Right cardiac atrium (tissue), 5 donors: ENCODE measurements around the gene BCL2L2. TPM values are rescaled to one million over a fixed set of nuclear protein-coding genes. Genes with fewer than 3 reads are reported as not detected.
"Not testable (repeated sequence)": the region's sequence is repeated elsewhere in the genome, so short reads cannot be mapped to it uniquely, and the experiment has no call there.

ENCODE experiments used
- ATAC-seq, 2 donors: fragments of 200-7000 bp; cut with Tn5 transposase; one replicate each; pipeline versions ENCODE4 v1.8.0 to v1.9.1; 2020; ENCODE audit warnings: moderate library complexity in 2 of 2, mild to moderate bottlenecking in 1 of 2
- DNase-seq, 3 donors: peaks; one replicate each; pipeline ENCODE4 v3.0.0-alpha.2; 2020
- H3K27ac ChIP-seq: one replicate; pipeline ENCODE4 v1.5.1; 2013; ENCODE audit warnings: mild to moderate bottlenecking, low read length, control low read depth, moderate library complexity
- H3K27me3 ChIP-seq: one replicate; pipeline ENCODE4 v1.6.1; 2013; ENCODE audit not compliant: control insufficient read depth, insufficient read depth
- H3K4me1 ChIP-seq: one replicate; pipeline ENCODE4 v1.6.1; 2013; ENCODE audit warnings: low read length; ENCODE audit not compliant: control insufficient read depth, insufficient read depth
- H3K4me3 ChIP-seq: one replicate; pipeline ENCODE4 v1.5.1; 2013; ENCODE audit warnings: low read length, control low read depth
- H3K9me3 ChIP-seq: one replicate; pipeline ENCODE4 v1.6.1; 2013; ENCODE audit warnings: low read length; ENCODE audit not compliant: control insufficient read depth
- WGBS: extraction: QIAGEN DNeasy Blood & Tissue Kit; methylation state at CpG from one replicate; pipeline ENCODE4 v1.1.7; 2013; 5-methylcytosine and 5-hydroxymethylcytosine counted together
- intact Hi-C, 4 donors: fragments of 100-400 bp; cut with DNase I; formaldehyde crosslinking; loops; one replicate each; pipeline versions ENCODE4 v1.11.0 to v1.14.0; 2022 to 2023
- long read RNA-seq, 4 donors: library from polyadenylated mRNA; unstranded; transcript quantifications; one replicate each; pipeline ENCODE4 v2.0.0, GENCODE V29; 2020 to 2021
- polyA plus RNA-seq: library from polyadenylated mRNA; stranded (reverse); fragments of 200-250 nt; gene quantifications from one replicate; pipeline ENCODE4 v1.2.3, GENCODE V29; 2013
- total RNA-seq, 4 donors: library from RNA; stranded (reverse); fragmentation: NEBNext Ultra II Directional; extraction: Animal tissue kit (Norgen Biotek cat#: 25700); gene quantifications; one replicate each; pipeline ENCODE4 v1.2.1, GENCODE V29; 2021
- donor health status: healthy with polysubstance abuse.
- donor health status: DM: no; HTN: yes; CAD: no.
- donor health status: DM: no; HTN: no; CAD: no.
- donor health status: DM: no; HTN: yes; CAD: no; lungs with severe emphysema.
- donor health status: DM: yes; HTN: yes; CAD: no.

BCL2L2 gene
- total RNA-seq (10 to 100 TPM; 40.4 to 51.9 (median 48.8) TPM), polyA plus RNA-seq (38.1 TPM)
- long read RNA-seq, donor 1, partial matches to known transcripts = 0 of 5 reads
- long read RNA-seq, donor 1, other reads (novel, unspliced or antisense) = 2 of 5 reads
- long read RNA-seq, donor 2, transcript BCL2L2-201 (4 exons, 3,605 nt) = major isoform, 17 of 22 reads
- long read RNA-seq, donor 2, partial matches to known transcripts = 0 of 22 reads
- long read RNA-seq, donor 2, other reads (novel, unspliced or antisense) = 1 of 22 reads
- long read RNA-seq, donor 3, transcript BCL2L2-201 (4 exons, 3,605 nt) = major isoform, 29 of 37 reads
- long read RNA-seq, donor 3, partial matches to known transcripts = 6 of 37 reads
- long read RNA-seq, donor 3, other reads (novel, unspliced or antisense) = 2 of 37 reads
- long read RNA-seq, donor 4, transcript BCL2L2-201 (4 exons, 3,605 nt) = major isoform, 20 of 23 reads
- long read RNA-seq, donor 4, partial matches to known transcripts = 1 of 23 reads
- long read RNA-seq, donor 4, other reads (novel, unspliced or antisense) = 2 of 23 reads

GRCh38 chr14:23306412-23307145 is at the start of gene BCL2L2:
Gene BCL2L2 (plus strand): TSS chr14:23306833. CDS start chr14:23307768, 935 bp downstream.
- peak within 1 kb of the TSS; percentile 79 for H3K4me3 ChIP-seq
- H3K27me3 ChIP-seq = no peaks in the 10 kb centered on the region
- H3K9me3 ChIP-seq = no peaks in the 10 kb centered on the region
- H3K27ac ChIP-seq = peak within 1 kb of the TSS; percentile 95
- peaks cover 6% of the 10 kb centered on the region for H3K4me1 ChIP-seq
- WGBS = under 1% methylated on average over 24 of the region's 24 CpGs
- DNase-seq = peak; percentile 94 to 98 (median 97)
- ATAC-seq = peak; percentile 79
- intact Hi-C loops = no loop called here

GRCh38 chr14:23258256-23258655 is 48.4 kb upstream of the BCL2L2 start:
- no peak for ATAC-seq
- Histone ChIP-seq H3K9me3 (no peaks in the 10 kb centered on the region), H3K27ac (no peak overlapping the region), H3K27me3 (no peaks in the 10 kb centered on the region), H3K4me3 (no peak overlapping the region), H3K4me1 (no peaks in the 10 kb centered on the region)
- intact Hi-C loops = no loop called here
- no peak for DNase-seq
- WGBS = 87% methylated on average over 5 of the region's 5 CpGs

GRCh38 chr14:23259426-23259825 is 47.2 kb upstream of the BCL2L2 start:
- ATAC-seq (peak in 1 of 2 donors; percentile 81), DNase-seq (no peak)
- Histone ChIP-seq H3K27ac (no peak overlapping the region), H3K4me1 (no peaks in the 10 kb centered on the region), H3K27me3 (no peaks in the 10 kb centered on the region), H3K4me3 (no peak overlapping the region), H3K9me3 (no peaks in the 10 kb centered on the region)
- intact Hi-C loops = no loop called here

GRCh38 chr14:23260849-23261248 is 45.8 kb upstream of the BCL2L2 start:
- ATAC-seq, H3K4me1 ChIP-seq, DNase-seq, intact Hi-C loops, H3K4me3 ChIP-seq, H3K27me3 ChIP-seq, H3K9me3 ChIP-seq, H3K27ac ChIP-seq: not testable (repeated sequence)
- 83% methylated on average over 8 of the region's 8 CpGs for WGBS

- Histone ChIP-seq H3K27ac (no peak overlapping the region), H3K4me3 (no peak overlapping the region), H3K9me3 (no peaks in the 10 kb centered on the region), H3K27me3 (no peaks in the 10 kb centered on the region), H3K4me1 (no peaks in the 10 kb centered on the region)
- intact Hi-C loops = loop anchor here in 1 of 4 donors (5.0 kb wide), 1 partner anchor 108 kb away; the partner anchor contains the start of gene CMTM5
- DNase-seq (no peak), ATAC-seq (no peak)
- WGBS = 92% methylated on average over 7 of the region's 7 CpGs
Observed at GRCh38 chr14:23269193-23269592, 37.4 kb upstream of the BCL2L2 start.

GRCh38 chr14:23275412-23275811 is 31.2 kb upstream of the BCL2L2 start:
- DNase-seq (no peak), ATAC-seq (no peak)
- intact Hi-C loops = no loop called here
- Histone ChIP-seq H3K4me1 (no peaks in the 10 kb centered on the region), H3K27me3 (no peaks in the 10 kb centered on the region), H3K27ac (no peak overlapping the region), H3K4me3 (no peak overlapping the region), H3K9me3 (no peaks in the 10 kb centered on the region)
- whole genome bisulfite sequencing = 91% methylated on average over 2 of the region's 2 CpGs

- Histone ChIP-seq H3K4me1 (no peaks in the 10 kb centered on the region), H3K9me3 (no peaks in the 10 kb centered on the region), H3K27ac (no peak overlapping the region), H3K27me3 (no peaks in the 10 kb centered on the region), H3K4me3 (no peak overlapping the region)
- intact Hi-C loops = no loop called here
- 82% methylated on average over 3 of the region's 3 CpGs for WGBS
- ATAC-seq (no peak), DNase-seq (no peak)
Observed at GRCh38 chr14:23277189-23277588, 29.4 kb upstream of the BCL2L2 start.

GRCh38 chr14:23277928-23278327 is 28.7 kb upstream of the BCL2L2 start:
- H3K4me3 ChIP-seq, ATAC-seq, H3K27me3 ChIP-seq, H3K9me3 ChIP-seq, intact Hi-C loops, H3K4me1 ChIP-seq, H3K27ac ChIP-seq, DNase-seq: not testable (repeated sequence)
- 97% methylated on average over 6 of the region's 6 CpGs for WGBS

GRCh38 chr14:23281247-23281646 is 25.4 kb upstream of the BCL2L2 start:
- Histone ChIP-seq H3K4me1 (no peaks in the 10 kb centered on the region), H3K27ac (no peak overlapping the region), H3K4me3 (no peak overlapping the region), H3K27me3 (no peaks in the 10 kb centered on the region), H3K9me3 (no peaks in the 10 kb centered on the region)
- DNase-seq (no peak), ATAC-seq (no peak)
- intact Hi-C loops = no loop called here
- WGBS = 94% methylated on average over 6 of the region's 6 CpGs

- ATAC-seq = peak in 1 of 2 donors; percentile 5
- WGBS = 20% methylated on average over 9 of the region's 9 CpGs
- Histone ChIP-seq H3K9me3 (no peaks in the 10 kb centered on the region), H3K27me3 (no peaks in the 10 kb centered on the region), H3K4me3 (peak overlapping the region; percentile 81), H3K4me1 (no peaks in the 10 kb centered on the region), H3K27ac (peak overlapping the region; percentile 84)
- DNase-seq = no peak
- intact Hi-C loops = no loop called here
Observed at GRCh38 chr14:23284654-23285529, 21.7 kb upstream of the BCL2L2 start.
